PC-9 (cell line): ENCODE data around the gene C5orf46. TPM values are rescaled to one million over a fixed set of nuclear protein-coding genes. Genes with fewer than 3 reads are reported as not detected.

ENCODE experiments used
- BruUV-seq: library from RNA; stranded (reverse); fragments of 400-500 nt; replicated peaks from 2 replicates; lab custom pipeline; 2021; lab: Mats Ljungman, UMichigan
- CTCF ChIA-PET: fragments of 300-600 bp; sonication (Branson Sonifier 250); formaldehyde crosslinking; loops from one replicate; lab custom pipeline; 2022; ENCODE audit warnings: antibody characterized with exemption; lab: Charles Lee
- POLR2A ChIA-PET: fragments of 300-600 bp; sonication (Branson Sonifier 250); formaldehyde crosslinking; loops from one replicate; lab custom pipeline; 2022; ENCODE audit warnings: antibody characterized with exemption; ENCODE audit not compliant: unreplicated experiment; lab: Charles Lee
- DNase-seq, 2 experiments: peaks; one replicate each; pipeline versions ENCODE4 v3.0.0 to v3.0.0-alpha.2; 2015 to 2022; ENCODE audit warnings: mixed read lengths in 1 of 2
- H2AFZ ChIP-seq: fragments of 200-600 bp; sonication (generic); 2 replicates; pipeline ENCODE4 v1.8.1; 2017; ENCODE audit warnings: antibody characterized with exemption
- H3F3A ChIP-seq: fragments of 200-600 bp; sonication (generic); 2 replicates; pipeline ENCODE4 v1.8.1; 2017; ENCODE audit warnings: antibody characterized with exemption, mild to moderate bottlenecking, low read depth; ENCODE audit not compliant: insufficient read depth
- H3K27ac ChIP-seq: fragments of 200-600 bp; sonication (generic); 2 replicates; pipeline ENCODE4 v1.6.1; 2016; ENCODE audit warnings: mixed run types
- H3K27me3 ChIP-seq: fragments of 200-600 bp; sonication (generic); 2 replicates; pipeline ENCODE4 v1.6.1; 2016; ENCODE audit warnings: low read depth, mixed run types; ENCODE audit not compliant: insufficient read depth
- H3K36me3 ChIP-seq: fragments of 200-600 bp; sonication (generic); 2 replicates; pipeline ENCODE4 v1.6.1; 2016; ENCODE audit warnings: low read depth, mixed run types
- H3K4me1 ChIP-seq: fragments of 200-600 bp; sonication (generic); replicated peaks from 2 replicates; pipeline ENCODE4 v1.6.1; 2016; ENCODE audit warnings: mixed run types; ENCODE audit not compliant: insufficient read depth
- H3K4me2 ChIP-seq: fragments of 200-600 bp; sonication (generic); 2 replicates; pipeline ENCODE4 v1.6.1; 2017; ENCODE audit warnings: mixed run types
- H3K4me3 ChIP-seq: fragments of 200-600 bp; sonication (generic); 2 replicates; pipeline ENCODE4 v1.6.1; 2016; ENCODE audit warnings: mixed run types
- H3K79me2 ChIP-seq: fragments of 200-600 bp; sonication (generic); 2 replicates; pipeline ENCODE4 v1.6.1; 2017; ENCODE audit warnings: low read depth, mixed run types
- H3K9me2 ChIP-seq: fragments of 200-600 bp; sonication (generic); 2 replicates; pipeline ENCODE4 v1.8.1; 2017; ENCODE audit warnings: mild to moderate bottlenecking; ENCODE audit not compliant: insufficient read depth
- H3K9me3 ChIP-seq: fragments of 200-600 bp; sonication (generic); 2 replicates; pipeline ENCODE4 v1.8.1; 2016; ENCODE audit warnings: low read depth; ENCODE audit not compliant: insufficient read depth
- H4K20me1 ChIP-seq: fragments of 200-600 bp; sonication (generic); 2 replicates; pipeline ENCODE4 v1.8.1; 2017; ENCODE audit not compliant: insufficient read depth
- EZH2 ChIP-seq: fragments of 200-600 bp; sonication (generic); IDR thresholded peaks from 2 replicates; pipeline ENCODE4 v1.8.0; 2017; ENCODE audit warnings: antibody characterized with exemption, low read depth
- intact Hi-C: fragments of 100-400 bp; cut with micrococcal nuclease; formaldehyde crosslinking; loops from one replicate; pipeline ENCODE4 v1.10.0; 2022; ENCODE audit not compliant: unreplicated experiment
- total RNA-seq: library from RNA; stranded (reverse); gene quantifications from 2 replicates; pipeline ENCODE4 v1.2.3, GENCODE V29; 2021
- TF ChIP-seq, protein P1 (sequence below): fragments of 200-600 bp; sonication (generic); conservative IDR thresholded peaks from 2 replicates; pipeline ENCODE4 v1.6.1; 2017; ENCODE audit warnings: mixed run types, antibody characterized with exemption, mild to moderate bottlenecking, moderate library complexity

Gene C5orf46
- total RNA-seq, 1 experiment from 2014 or later = not detected

GRCh38 chr5:147854331-147854730 is 52.0 kb downstream of the C5orf46 start:
- DNase-seq = no peak
- Histone ChIP-seq H3K27me3 (no peaks in the 10 kb centered on the region), H3K36me3 (no peaks in the 10 kb centered on the region), H3K9me3 (no peaks in the 10 kb centered on the region), H4K20me1 (no peaks in the 10 kb centered on the region), H3K9me2 (no peaks in the 10 kb centered on the region), H3K4me3 (no peak overlapping the region), H3K4me1 (no peaks in the 10 kb centered on the region), H2AFZ (no peak overlapping the region), H3K4me2 (no peak overlapping the region), H3K79me2 (no peaks in the 10 kb centered on the region), H3F3A (no peaks in the 10 kb centered on the region), H3K27ac (no peak overlapping the region)
- intact Hi-C loops = no loop called here
- ChIA-PET POLR2A (no interaction called here), CTCF (no interaction called here)
- BruUV-seq = no TSS peak
- TF ChIP-seq, protein P1, sequence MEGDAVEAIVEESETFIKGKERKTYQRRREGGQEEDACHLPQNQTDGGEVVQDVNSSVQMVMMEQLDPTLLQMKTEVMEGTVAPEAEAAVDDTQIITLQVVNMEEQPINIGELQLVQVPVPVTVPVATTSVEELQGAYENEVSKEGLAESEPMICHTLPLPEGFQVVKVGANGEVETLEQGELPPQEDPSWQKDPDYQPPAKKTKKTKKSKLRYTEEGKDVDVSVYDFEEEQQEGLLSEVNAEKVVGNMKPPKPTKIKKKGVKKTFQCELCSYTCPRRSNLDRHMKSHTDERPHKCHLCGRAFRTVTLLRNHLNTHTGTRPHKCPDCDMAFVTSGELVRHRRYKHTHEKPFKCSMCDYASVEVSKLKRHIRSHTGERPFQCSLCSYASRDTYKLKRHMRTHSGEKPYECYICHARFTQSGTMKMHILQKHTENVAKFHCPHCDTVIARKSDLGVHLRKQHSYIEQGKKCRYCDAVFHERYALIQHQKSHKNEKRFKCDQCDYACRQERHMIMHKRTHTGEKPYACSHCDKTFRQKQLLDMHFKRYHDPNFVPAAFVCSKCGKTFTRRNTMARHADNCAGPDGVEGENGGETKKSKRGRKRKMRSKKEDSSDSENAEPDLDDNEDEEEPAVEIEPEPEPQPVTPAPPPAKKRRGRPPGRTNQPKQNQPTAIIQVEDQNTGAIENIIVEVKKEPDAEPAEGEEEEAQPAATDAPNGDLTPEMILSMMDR = no peak
- no peak for TF ChIP-seq EZH2

- ChIA-PET CTCF (no interaction called here), POLR2A (no interaction called here)
- no peak overlapping the region for H2AFZ ChIP-seq
- no peak overlapping the region for H3K4me2 ChIP-seq
- no peaks in the 10 kb centered on the region for H3K36me3 ChIP-seq
- TF ChIP-seq, protein P1 = no peak
- no peak for TF ChIP-seq EZH2
- H3K27me3 ChIP-seq = no peaks in the 10 kb centered on the region
- H3K79me2 ChIP-seq = no peaks in the 10 kb centered on the region
- H3K9me2 ChIP-seq = no peaks in the 10 kb centered on the region
- H3K4me1 ChIP-seq = no peaks in the 10 kb centered on the region
- no peaks in the 10 kb centered on the region for H3F3A ChIP-seq
- no peak for DNase-seq
- BruUV-seq = no TSS peak
- H3K4me3 ChIP-seq = no peak overlapping the region
- H4K20me1 ChIP-seq = no peaks in the 10 kb centered on the region
- intact Hi-C loops = no loop called here
- H3K27ac ChIP-seq = no peak overlapping the region
- no peaks in the 10 kb centered on the region for H3K9me3 ChIP-seq
Measured at GRCh38 chr5:147853372-147853987, 52.9 kb downstream of the C5orf46 start.

- Histone ChIP-seq H3F3A (no peaks in the 10 kb centered on the region), H3K27ac (no peak overlapping the region), H3K27me3 (0 out of 2 replicates have a peak, but pooled peaks cover 3% of the 10 kb centered on the region), H3K9me3 (no peaks in the 10 kb centered on the region), H3K4me2 (no peak overlapping the region), H3K79me2 (no peaks in the 10 kb centered on the region), H3K36me3 (no peaks in the 10 kb centered on the region), H3K9me2 (no peaks in the 10 kb centered on the region), H3K4me3 (no peak overlapping the region), H4K20me1 (no peaks in the 10 kb centered on the region), H2AFZ (no peak overlapping the region), H3K4me1 (no peaks in the 10 kb centered on the region)
- BruUV-seq = no TSS peak
- no peak for TF ChIP-seq EZH2
- TF ChIP-seq, protein P1 = no peak
- POLR2A ChIA-PET = no interaction called here
- DNase-seq = no peak
- CTCF ChIA-PET = no interaction called here
- intact Hi-C loops = no loop called here
Measured at GRCh38 chr5:147852365-147852764, 54.0 kb downstream of the C5orf46 start.
